HG02642 (cell line): ENCODE results near the gene EFNA5.

ENCODE experiments used
- ATAC-seq: cut with Tn5 transposase; IDR thresholded peaks from one replicate; pipeline ENCODE4 v1.9.1; 2021; ENCODE audit warnings: mild to moderate bottlenecking; ENCODE audit not compliant: unreplicated experiment, poor library complexity

EFNA5 gene

DNA sequence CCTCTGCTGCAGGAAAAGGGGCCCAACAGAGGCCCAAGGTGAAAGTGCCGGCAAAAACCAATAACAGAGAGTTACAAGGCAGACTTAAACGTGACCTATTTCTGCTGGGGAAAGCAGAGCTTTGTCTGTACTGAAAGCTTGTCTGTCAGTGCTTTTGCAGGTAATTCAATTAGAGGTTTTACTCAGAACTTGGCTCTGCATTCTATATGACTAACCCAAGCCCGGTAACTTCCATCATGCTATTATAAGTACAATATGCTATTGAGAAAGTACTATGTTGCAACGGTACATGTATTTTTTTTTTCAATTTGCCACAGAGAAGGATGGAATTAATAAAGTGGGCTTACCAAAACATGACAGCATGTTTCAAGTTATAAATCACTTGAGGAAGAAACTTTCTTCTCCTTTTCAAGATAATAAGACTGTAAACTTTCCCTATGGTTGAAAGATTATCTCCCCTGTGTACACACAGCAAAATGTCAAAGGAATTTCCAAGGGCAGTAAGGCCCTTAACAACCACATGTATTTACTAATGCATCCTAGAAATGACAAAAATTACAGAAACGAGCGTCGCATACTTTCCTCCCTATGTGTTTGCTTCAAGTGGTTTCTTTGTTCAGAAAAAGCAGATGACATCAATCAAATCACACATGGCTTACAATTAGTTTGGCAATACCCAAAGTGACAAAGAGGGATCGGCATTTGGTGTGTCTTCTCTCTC is 282.4 kb downstream of the EFNA5 start:
- ATAC-seq: peak; percentile 65

DNA sequence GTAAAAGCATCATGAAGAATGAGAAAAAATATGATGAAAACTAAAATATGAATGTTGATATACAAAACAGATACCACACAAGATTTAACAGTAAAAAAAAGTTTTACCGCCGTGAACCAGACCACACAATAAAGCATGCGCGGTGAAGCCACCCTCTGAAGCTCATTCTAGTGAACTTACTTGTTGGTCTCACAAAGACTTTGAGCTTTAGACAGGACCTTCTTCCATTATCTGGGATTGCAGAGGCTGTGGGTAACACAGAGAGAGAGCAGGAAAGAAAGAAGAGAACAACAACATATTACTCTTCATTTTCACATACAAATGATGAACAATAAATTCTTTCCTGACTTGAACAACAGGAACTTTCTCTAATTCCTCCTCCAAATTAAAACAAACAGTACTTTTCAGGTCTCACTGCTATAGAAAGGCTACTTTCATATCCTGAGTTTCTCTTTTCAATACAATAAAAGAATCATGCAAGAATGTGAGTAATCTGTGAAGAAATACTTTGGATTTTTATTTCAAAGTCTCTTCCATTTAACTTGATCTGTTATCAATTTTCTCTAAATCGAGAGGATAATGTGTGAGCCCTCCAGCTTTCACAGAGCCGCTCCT is 283.1 kb downstream of the EFNA5 start:
- peak; percentile 1 for ATAC-seq

DNA sequence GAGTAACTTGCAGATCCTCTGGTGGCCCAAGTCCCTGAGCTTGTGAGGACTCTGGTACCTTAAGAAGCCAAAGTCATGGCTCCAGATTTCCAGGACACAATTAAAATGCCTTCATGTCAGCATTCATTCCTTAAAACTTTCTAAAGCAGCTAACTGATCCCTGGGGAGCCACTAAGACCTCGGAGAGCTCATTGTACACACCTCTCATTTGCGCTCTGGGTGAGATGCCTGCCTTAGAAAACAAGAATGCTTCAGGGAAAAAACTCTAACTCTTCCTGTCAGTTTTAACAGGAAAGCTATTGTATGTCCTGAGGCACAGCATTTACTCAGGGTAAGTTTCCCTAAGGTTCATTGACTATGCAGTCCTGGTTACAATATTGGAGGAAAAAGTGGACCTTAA is 285.0 kb downstream of the EFNA5 start:
- ATAC-seq: no peak

DNA sequence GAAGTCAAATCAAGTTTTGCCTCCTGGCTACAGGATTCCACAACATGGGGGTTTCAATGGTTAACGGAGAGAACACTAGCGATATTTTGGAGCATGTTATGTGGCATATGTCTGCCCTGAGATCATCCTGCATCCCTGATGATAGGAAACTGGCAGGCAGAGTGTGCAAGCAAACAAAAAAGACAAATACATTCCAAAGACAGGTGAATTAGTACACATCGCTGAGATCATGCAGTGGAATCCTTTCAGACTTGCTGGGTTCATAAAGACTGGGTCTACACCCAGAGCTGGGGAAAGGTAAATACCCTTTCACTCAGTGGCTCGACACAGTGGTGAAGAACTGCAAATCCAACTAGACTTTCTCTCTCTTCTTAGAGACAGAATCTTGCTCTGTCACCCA is 286.5 kb downstream of the EFNA5 start:
- ATAC-seq: no peak

DNA sequence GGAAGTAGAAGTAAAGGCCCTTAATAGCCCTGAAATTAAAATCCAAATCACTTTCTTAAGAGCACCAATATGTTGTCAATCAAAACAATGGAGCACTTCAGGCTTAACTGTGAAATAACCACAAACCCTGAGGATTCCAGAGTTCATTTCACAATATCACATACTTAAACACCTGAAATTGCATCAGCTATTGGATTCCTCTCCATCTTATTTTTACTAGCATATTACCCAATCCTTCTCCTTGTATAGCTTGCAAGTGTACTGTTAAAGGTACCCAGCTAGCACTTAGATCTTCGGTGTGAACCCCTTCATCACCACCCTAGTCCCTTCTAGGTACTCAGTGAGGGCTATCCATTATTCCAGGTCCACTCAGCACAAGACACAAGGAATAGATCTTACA is 287.3 kb downstream of the EFNA5 start:
- ATAC-seq: no peak

DNA sequence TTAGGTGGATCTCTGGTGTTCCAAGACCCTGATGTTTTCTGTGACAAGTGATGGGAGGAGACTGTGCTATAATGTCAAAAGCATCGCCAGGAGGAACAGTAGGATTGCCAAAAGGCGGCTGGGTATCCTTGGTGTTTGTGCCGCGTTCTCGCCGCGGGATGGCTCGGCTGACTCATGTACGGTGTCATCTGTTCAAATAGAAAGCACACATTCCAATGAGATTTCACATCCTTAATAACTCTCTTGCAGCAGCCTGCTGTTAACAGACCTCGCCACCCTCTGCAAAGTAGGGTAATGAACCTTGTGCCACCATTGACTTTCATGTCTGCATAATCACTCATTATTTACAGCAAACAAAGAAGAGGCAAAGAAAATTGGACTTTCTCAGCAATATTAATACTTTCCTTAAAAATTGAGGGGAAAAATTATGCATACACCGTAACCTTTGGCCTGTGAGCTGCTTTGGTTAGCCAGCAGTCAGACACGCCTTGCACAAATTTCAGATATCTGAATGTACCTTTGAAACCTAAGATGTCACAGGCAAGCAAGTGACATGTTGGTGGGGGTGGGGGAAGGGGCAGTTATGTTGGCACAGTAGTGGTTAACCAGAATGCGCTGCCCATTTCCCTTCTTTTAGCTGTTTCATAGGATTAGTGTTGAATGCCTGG is 289.4 kb downstream of the EFNA5 start:
- no peak for ATAC-seq

DNA sequence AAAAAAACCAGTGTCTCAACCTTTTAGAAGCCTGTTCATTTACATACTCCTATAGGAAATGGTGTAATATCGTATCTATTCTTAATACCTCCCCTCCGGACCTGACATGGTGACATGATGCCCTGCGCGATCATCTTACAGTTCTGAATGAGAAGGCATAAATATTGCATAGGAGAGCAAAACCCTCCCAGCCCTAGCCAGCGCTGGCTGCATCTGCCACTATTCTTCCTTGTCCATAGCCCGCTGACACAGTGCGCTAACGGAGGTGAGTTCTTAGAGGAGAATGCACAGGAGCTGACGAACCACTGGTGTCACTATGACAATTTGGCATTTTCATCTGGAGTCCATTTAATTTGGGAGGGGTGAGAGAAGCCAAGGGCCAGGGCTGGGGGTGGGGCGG is 290.1 kb downstream of the EFNA5 start:
- ATAC-seq: no peak

DNA sequence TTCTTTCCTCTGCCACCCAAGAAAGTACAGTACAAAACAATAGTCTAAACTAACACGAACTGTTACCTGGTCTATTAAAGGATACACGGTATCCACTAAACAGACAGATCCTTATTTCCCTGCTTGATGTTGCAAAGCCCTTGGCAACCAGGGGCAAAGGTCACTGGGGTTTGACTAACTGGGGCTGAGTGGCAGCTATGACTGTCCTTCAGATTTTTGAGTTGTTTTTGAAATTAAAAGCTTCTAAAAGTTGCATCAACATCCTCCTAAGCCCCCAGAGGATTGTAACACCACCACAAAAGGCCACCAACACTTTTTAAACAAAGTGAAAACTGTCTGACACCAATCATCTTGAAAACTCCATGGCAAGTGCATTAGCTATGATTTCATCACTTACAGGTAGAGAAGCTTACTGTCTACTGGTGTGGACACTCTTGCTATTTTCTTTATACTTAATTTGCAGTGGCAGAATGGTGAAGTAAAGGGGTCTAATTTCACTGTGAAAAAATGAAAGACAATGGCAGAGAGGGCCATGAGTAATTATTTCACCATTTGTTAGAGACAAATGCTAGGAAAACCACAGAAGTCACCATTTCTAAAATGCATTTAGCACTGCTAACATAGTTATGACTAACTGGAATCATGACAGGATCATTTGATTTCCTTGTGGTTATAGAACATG is 292.4 kb downstream of the EFNA5 start:
- no peak for ATAC-seq

DNA sequence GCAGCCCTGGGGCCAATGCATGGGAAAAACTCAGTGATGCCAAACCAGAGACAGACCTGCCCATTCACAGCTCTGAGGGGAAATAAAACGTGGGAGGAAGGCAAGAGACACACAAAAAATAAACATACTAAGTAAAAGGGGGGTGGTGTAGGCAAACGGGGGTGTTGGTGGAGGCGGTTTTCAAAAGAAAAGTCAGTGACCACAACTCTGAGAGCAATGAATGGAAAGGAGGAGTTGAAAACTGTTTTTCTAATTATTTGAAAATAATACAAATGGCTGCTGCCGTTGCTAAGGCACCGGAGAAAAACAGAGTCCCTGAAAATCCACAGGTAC is 293.5 kb downstream of the EFNA5 start:
- no peak for ATAC-seq

DNA sequence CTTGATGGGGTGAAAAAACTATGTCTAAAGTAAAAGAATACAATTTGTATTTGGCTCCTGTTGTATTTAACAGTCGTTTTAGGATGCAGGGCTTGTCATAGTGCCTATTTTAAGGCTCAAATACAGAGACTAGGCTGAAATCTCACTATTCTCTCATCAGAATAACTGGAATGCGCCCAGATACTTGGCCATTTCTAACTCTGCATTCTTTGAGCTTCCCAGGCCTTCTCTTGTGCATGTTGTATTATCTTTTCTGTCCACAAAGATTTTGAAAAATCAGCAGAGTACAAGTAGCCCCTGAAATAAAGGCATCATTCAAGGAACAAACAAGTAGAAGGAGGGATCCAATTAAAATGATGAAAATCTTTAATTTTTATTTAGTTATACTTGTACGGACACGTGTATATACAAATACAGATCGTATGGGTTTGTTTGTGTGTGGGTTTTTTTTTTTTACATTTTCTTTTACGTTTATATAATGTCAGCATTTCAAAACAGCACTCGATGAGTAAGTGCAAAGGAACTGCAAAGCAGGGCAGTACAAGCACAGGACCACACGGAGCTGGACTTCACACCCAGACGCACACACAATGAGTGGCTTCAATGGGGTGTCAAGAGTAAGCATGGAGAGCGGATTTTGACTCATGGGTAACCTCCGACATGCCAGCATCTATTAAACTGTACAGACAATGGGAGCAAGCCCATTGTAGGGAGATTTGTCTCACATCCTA is 294.0 kb downstream of the EFNA5 start:
- no peak for ATAC-seq

DNA sequence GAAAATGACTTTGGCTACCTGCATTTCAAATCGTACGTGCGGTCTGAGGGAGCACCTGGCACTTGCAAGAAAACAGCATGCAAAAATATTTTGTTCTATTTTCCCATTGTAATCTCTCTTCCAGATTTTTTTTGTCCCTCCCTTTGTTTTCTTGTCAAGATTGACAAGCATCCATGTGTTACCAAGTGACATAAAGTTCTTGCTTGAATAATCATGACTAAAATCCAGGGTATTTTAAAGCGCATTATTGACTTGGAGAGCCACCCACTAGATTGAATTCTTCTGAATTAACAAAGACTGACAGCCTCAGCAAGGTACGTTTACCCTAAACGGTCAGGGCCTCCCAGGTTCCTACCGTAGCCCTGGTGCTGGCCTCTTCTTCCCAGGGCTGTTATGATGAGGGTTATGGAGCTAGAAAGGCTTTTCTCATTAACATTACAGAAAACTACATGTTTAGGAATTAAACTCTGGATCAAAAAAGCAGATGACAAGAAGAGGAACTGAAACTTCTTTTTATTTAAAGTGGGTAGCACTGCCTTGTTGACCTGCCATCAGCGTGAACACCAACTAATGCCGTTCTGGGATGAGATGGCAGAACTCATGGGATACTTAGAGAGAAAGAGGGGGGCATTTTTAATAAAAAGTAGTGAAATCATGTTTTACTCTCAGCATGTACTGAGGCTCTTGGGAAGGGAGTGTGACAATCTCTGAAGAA is 297.0 kb downstream of the EFNA5 start:
- ATAC-seq: peak; percentile 82

DNA sequence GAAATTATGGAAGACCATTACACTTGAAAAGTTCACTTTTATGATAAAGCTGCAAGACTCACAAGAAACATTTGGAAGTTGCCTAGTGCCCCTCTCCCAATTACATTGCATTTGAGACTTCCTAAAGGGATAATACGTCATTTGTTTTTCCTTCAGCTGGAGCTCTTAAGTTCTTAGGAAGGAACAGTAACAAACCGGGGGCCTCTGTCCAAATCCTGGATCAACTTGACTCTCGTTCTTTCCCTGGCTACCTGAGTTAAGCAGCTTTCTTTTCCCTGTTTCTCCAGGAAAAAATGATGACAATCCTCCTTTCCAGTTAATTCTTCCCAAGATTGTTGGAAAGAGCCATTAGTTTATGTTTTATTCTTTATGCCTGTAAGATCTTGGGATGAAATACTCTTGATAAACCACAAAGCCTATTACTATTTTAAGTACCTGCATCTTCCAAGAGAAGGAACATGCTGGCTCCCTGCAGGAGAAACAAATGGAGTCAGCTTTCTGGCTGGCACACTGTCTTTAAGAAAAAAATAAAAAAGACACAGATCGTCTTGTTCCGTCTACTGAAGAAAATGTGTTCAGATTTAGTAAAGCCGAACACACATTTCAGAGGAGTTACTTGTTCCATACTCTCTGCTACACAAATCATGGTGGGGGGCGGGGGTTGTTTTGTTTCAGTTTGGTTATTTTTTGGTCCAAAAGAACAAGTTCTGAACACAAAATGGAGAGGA is 297.9 kb downstream of the EFNA5 start:
- no peak for ATAC-seq

DNA sequence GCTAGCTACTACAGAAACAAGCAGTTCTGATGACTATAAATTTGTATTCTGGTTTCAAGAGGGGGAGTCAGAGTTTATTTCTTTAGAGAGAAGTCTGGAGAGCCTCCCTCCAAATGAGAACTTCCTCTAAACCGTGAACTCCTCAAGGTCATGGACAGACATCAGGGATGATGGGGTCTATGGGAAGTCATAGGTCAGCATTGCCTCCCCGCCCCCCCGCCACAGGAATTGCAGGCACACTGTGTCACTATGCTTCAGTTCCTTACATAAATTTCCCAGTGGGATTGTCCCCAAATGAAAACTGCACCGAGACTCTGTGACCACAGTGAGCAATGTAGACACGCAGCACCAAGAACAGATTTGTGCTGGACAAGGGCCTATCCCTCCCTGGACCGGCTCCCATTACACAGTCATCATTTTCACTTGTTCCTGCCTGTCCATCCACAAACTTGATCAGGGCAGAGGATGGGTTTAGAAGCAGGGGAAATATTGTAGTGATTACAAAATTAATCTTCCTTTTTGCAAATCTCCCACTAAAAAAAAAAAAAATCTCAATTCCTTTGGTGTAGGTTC is 300.3 kb downstream of the EFNA5 start:
- ATAC-seq: no peak

DNA sequence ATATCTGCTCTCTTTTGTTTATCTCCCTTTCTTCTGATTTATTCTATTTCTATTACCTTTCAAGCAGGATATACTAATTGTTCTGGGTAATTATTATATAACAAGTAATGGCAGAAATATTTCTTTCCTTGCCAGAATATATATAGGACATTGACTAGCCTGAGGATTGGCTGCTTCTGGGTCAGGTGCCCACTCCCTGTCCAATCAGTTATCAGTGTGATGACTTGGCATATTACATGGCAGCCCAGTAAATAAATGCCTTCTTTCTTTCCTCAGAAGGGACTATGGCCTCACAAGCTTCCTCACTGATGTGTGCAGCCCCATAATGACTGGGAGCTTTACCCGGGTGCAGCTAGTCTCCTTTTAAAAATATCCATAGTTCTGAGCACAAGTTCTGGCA is 301.1 kb downstream of the EFNA5 start:
- no peak for ATAC-seq

DNA sequence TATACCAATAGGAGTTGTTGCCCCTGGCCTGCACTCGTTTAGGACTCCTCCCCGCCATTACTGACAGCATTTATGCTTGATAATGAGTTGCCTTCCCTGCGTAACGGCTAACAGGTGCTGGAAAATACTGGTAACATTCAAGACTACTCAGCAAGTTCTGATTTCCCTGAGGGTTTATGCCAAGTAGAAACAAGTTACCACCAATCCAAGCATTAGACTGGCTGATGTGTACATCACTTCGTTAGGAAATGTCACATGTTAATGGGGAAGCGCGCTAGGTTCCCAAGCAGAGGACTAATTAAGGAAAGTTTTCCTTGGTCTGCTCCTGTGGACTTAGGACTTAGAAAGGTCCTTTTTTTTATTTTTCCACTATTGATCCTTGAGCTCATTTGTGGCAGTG is 302.1 kb downstream of the EFNA5 start:
- ATAC-seq: no peak

DNA sequence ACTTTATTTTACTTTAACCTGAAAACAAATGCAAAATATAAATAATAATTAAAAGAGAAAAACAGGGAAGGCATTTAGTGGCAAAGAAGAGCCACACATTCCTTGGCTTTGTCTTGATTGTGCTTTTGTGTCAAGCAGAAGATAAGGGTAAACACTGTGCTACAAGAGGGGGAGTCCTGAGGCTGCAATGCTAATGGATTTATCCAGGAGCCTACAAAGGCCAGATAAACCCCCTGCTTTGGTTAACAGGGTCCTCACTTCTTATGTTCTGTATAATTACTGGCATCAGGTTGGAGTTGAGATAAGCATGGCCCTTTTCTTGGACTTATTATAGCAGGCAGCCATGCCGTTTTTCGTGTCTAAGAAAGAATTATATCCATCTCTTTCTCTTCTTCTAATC is 302.8 kb downstream of the EFNA5 start:
- ATAC-seq: no peak

DNA sequence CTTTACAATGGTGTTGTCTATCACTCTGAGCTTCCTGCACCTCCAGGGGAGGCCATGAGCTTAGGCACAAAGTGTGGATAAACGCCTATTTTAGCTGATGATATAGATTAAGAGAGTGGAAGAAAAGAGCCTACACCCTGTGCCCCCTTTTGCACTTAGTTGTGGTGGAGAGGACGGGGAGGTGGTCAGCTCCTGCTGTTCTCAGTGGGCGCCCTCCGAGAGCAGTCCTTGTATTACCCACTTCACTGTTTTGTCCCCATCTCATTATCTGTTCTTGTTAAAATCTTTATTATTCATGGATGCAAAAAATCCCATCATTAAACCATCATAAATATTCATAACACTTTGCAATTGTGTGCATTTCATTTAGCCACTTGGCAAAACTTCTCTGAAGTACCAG is 303.3 kb downstream of the EFNA5 start:
- ATAC-seq: no peak

DNA sequence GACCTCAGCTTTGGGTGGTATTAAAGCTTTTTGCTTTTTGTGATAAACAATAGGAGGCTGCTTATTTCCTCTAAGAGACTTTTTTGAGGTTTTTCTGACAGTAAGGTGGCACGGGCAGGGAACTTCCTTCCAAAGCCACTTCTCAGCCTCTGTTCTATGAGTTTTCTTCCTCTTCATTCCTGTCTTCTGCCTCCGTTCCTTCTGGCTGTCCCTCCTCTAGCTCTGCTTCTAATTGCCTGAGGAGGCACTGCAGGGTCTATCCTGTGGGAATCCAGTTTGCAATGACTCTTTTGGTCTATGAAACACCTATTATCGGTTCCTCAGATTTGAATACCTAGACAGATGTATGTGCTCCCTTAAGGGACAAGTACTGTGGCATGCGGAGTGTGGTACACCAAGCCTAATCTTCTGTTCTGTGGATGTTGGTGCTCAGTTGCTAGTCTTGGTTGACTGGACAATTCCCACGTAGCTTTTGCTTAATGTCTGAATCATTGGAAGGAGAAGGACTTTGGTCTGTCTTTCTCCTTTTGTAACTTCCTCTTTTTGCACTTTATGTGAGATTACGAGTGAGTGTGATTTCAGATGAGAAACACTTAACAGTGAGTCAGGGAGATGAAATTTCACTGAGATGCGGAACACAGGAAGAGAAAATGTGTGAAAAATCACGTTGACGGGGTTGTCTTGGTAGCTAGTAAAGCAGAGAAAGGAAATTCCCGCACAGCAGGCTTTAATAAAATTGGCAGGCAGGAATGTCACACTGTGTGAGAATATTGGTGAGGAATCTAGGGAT is 305.2 kb downstream of the EFNA5 start:
- ATAC-seq: peak; percentile 53
